Endothelial cell of umbilical vein (primary cell): Measurements from ENCODE around the gene MAN1A2.

Experiments used
- POLR2A ChIP-seq: IDR thresholded peaks from 2 replicates; pipeline ENCODE4 v1.6.1; 2012; ENCODE audit warnings: low read depth, mild to moderate bottlenecking, control low read depth, low read length
- TF ChIP-seq, protein P1 (sequence below), 2 donors: IDR thresholded peaks; 1 replicate in 1 of 2; 2 replicates in 1 of 2; pipeline ENCODE4 v1.5.1; 2011; ENCODE audit warnings: low read length in 2 of 2, mild to moderate bottlenecking in 2 of 2, moderate library complexity in 2 of 2, control low read depth in 1 of 2, inconsistent platforms in 1 of 2, low read depth in 1 of 2; ENCODE audit not compliant: insufficient read depth in 1 of 2; ENCODE audit errors: extremely low read depth in 1 of 2

- TF ChIP-seq POLR2A: no peak
- TF ChIP-seq, protein P1, sequence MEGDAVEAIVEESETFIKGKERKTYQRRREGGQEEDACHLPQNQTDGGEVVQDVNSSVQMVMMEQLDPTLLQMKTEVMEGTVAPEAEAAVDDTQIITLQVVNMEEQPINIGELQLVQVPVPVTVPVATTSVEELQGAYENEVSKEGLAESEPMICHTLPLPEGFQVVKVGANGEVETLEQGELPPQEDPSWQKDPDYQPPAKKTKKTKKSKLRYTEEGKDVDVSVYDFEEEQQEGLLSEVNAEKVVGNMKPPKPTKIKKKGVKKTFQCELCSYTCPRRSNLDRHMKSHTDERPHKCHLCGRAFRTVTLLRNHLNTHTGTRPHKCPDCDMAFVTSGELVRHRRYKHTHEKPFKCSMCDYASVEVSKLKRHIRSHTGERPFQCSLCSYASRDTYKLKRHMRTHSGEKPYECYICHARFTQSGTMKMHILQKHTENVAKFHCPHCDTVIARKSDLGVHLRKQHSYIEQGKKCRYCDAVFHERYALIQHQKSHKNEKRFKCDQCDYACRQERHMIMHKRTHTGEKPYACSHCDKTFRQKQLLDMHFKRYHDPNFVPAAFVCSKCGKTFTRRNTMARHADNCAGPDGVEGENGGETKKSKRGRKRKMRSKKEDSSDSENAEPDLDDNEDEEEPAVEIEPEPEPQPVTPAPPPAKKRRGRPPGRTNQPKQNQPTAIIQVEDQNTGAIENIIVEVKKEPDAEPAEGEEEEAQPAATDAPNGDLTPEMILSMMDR (IDR thresholded peaks at IDR 0.05; ENCODE audit: extremely low read depth in 1 of 2, insufficient read depth in 1 of 2, low read depth in 1 of 2, low read length in 2 of 2): no peak
These were observed 3.3 kb downstream of the MAN1A2 start for GRCh38 chr1:117370509-117370908.
